Naive B cell (primary cell): ENCODE data around the gene COQ7. TPM values are rescaled to one million over a fixed set of nuclear protein-coding genes. Genes with fewer than 3 reads are reported as not detected.
A peak's percentile ranks its signal among the peaks of the same experiment; 100 is the strongest.

Experiments
- ATAC-seq, 2 donors: fragments of 150-1000 bp; cut with Tn5 transposase; 2 replicates each; pipeline ENCODE4 v1.10.0; 2021; ENCODE audit warnings: low read depth in 2 of 2, mild to moderate bottlenecking in 2 of 2, moderate library complexity in 2 of 2
- DNase-seq: peaks from one replicate; pipeline ENCODE4 v3.0.0; 2022
- H3K27ac Mint-ChIP-seq, 6 donors: one replicate each; pipeline ENCODE4 v1.8.0; 2020 to 2022; ENCODE audit warnings: mild to moderate bottlenecking in 6 of 6, mixed read lengths in 6 of 6, moderate library complexity in 5 of 6, inconsistent platforms in 2 of 6
- H3K27me3 Mint-ChIP-seq, 3 donors: one replicate each; pipeline ENCODE4 v1.8.0; 2021 to 2022; ENCODE audit warnings: mixed read lengths in 3 of 3, mild to moderate bottlenecking in 1 of 3
- H3K36me3 Mint-ChIP-seq, 2 donors: one replicate each; pipeline ENCODE4 v1.8.0; 2020 to 2022; ENCODE audit warnings: mixed read lengths in 2 of 2, inconsistent platforms in 1 of 2, mild to moderate bottlenecking in 1 of 2
- H3K4me1 Mint-ChIP-seq, 3 donors: one replicate each; pipeline ENCODE4 v1.8.0; 2020 to 2022; ENCODE audit warnings: mixed read lengths in 3 of 3, inconsistent platforms in 1 of 3, mild to moderate bottlenecking in 1 of 3, moderate library complexity in 1 of 3
- H3K4me3 Mint-ChIP-seq, 8 donors: one replicate each; pipeline ENCODE4 v1.8.0; 2020 to 2022; ENCODE audit warnings: mild to moderate bottlenecking in 8 of 8, mixed read lengths in 8 of 8, moderate library complexity in 8 of 8, inconsistent platforms in 2 of 8
- H3K9me3 Mint-ChIP-seq, 7 donors: one replicate each; pipeline ENCODE4 v1.8.0; 2020 to 2022; ENCODE audit warnings: mixed read lengths in 7 of 7, mild to moderate bottlenecking in 5 of 7, inconsistent platforms in 2 of 7, moderate library complexity in 1 of 7
- polyA plus RNA-seq, 6 donors: library from polyadenylated mRNA; unstranded; fragments of 300-500 nt; fragmentation: Illumina TruSeq; gene quantifications; one replicate each; pipeline ENCODE4 v1.2.3, GENCODE V29; 2021; ENCODE audit warnings: low read depth in 6 of 6

The COQ7 gene
- 10 to 100 TPM; 21.5 to 50.0 (median 30.6) TPM for polyA plus RNA-seq

DNA sequence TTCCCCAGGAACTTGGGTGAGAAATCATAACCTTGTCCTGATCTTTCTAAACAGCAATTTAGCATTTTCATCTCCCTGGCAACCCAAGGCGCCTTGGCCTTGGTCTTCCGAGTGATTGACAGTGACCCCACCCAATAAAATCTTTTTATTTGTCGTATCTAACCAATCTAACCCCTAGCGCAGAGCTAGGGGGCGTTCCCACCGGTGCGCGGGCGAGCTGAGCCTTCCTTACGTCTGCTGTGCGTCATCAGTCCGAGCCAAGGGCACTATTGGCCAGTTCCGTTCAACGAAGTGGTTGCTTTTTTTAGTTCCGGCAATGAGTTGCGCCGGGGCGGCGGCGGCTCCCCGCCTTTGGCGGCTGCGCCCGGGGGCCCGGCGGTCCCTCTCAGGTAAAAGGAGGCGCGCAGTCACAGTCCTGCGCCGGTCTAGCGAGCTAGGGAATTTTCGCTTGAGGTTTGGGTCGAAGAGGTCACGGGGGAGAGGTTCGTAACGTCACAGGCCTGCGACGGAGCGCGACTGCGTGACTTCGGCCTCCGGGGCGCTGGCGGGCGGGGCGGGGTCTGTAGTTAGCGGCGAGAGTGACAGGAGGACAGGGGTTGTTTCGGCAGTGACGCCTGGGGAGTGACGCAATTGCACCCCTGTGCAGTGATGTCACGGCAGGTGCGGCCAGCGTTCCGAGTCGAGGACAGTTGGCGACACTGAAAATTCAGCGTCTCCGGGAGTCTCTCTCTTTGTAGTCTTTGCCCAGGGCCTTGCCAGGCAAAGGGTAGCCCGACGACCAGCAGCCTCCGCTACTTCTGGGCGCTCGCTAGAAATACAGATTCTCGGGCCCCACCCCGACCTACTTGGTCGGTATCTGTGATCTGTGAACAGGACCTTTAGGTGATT lies at the start of gene COQ7:
TSS of gene COQ7 (plus strand) at position 266 of the 888 bp plus-strand sequence. CDS start at position 317, 51 bp downstream.
- peak; percentile 80 to 81 for ATAC-seq
- peak; percentile 99 for DNase-seq
- Mint-ChIP-seq H3K4me1 (peaks cover 10 to 17% (median 12%) of the 10 kb centered on the region in 3 donors), H3K36me3 (peaks cover 0 to 5% of the 10 kb centered on the region in 2 donors), H3K27ac (peak within 1 kb of the TSS; percentile 98 to 100 (median 100)), H3K4me3 (peak within 1 kb of the TSS; percentile 85 to 99 (median 95)), H3K9me3 (no peaks in the 10 kb centered on the region), H3K27me3 (peaks cover 0 to 9% (median 6%) of the 10 kb centered on the region in 3 donors)

GRCh38 chr16:19020689-19021088 lies 46.7 kb upstream of the COQ7 start:
- ATAC-seq (no peak), DNase-seq (no peak)
- peaks cover 0 to 13% (median 0%) of the 10 kb centered on the region in 3 donors for H3K27me3 Mint-ChIP-seq
- no peak overlapping the region for H3K27ac Mint-ChIP-seq
- H3K36me3 Mint-ChIP-seq = no peaks in the 10 kb centered on the region
- no peaks in the 10 kb centered on the region for H3K4me1 Mint-ChIP-seq
- H3K9me3 Mint-ChIP-seq = no peaks in the 10 kb centered on the region
- H3K4me3 Mint-ChIP-seq = no peak overlapping the region

GRCh38 chr16:19021747-19022146 lies 45.7 kb upstream of the COQ7 start:
- Mint-ChIP-seq H3K36me3 (no peaks in the 10 kb centered on the region), H3K27ac (no peak overlapping the region), H3K27me3 (peaks cover 0 to 13% (median 0%) of the 10 kb centered on the region in 3 donors), H3K9me3 (no peaks in the 10 kb centered on the region), H3K4me3 (no peak overlapping the region), H3K4me1 (no peaks in the 10 kb centered on the region)
- DNase-seq (no peak), ATAC-seq (no peak)

GRCh38 chr16:19027416-19027815 lies 40.0 kb upstream of the COQ7 start:
- Mint-ChIP-seq H3K9me3 (peaks cover 0 to 4% (median 0%) of the 10 kb centered on the region in 7 donors), H3K4me3 (no peak overlapping the region), H3K36me3 (no peaks in the 10 kb centered on the region), H3K27me3 (peaks cover 0 to 13% (median 8%) of the 10 kb centered on the region in 3 donors), H3K27ac (no peak overlapping the region), H3K4me1 (no peaks in the 10 kb centered on the region)
- ATAC-seq = no peak
- no peak for DNase-seq

GRCh38 chr16:19029980-19030379 lies 37.4 kb upstream of the COQ7 start:
- H3K4me3 Mint-ChIP-seq = no peak overlapping the region
- H3K27me3 Mint-ChIP-seq = peaks cover 0 to 13% (median 3%) of the 10 kb centered on the region in 3 donors
- no peak for ATAC-seq
- no peaks in the 10 kb centered on the region for H3K4me1 Mint-ChIP-seq
- H3K9me3 Mint-ChIP-seq = peaks cover 0 to 7% (median 6%) of the 10 kb centered on the region in 7 donors
- no peaks in the 10 kb centered on the region for H3K36me3 Mint-ChIP-seq
- no peak for DNase-seq
- no peak overlapping the region for H3K27ac Mint-ChIP-seq

GRCh38 chr16:19031738-19032137 lies 35.7 kb upstream of the COQ7 start:
- Mint-ChIP-seq H3K9me3 (peaks cover 3 to 22% (median 12%) of the 10 kb centered on the region in 7 donors), H3K4me3 (no peak overlapping the region), H3K4me1 (no peaks in the 10 kb centered on the region), H3K27ac (no peak overlapping the region), H3K27me3 (peaks cover 0 to 13% (median 3%) of the 10 kb centered on the region in 3 donors), H3K36me3 (peaks cover 0 to 6% of the 10 kb centered on the region in 2 donors)
- ATAC-seq (no peak), DNase-seq (no peak)

- peaks cover 3 to 38% (median 18%) of the 10 kb centered on the region in 7 donors for H3K9me3 Mint-ChIP-seq
- peaks cover 0 to 13% (median 3%) of the 10 kb centered on the region in 3 donors for H3K27me3 Mint-ChIP-seq
- ATAC-seq = no peak
- DNase-seq = no peak
- H3K27ac Mint-ChIP-seq = no peak overlapping the region
- H3K4me1 Mint-ChIP-seq = no peaks in the 10 kb centered on the region
- H3K4me3 Mint-ChIP-seq = no peak overlapping the region
- peaks cover 0 to 8% of the 10 kb centered on the region in 2 donors for H3K36me3 Mint-ChIP-seq
These were observed 33.7 kb upstream of the COQ7 start for GRCh38 chr16:19033761-19034160.

- no peak for ATAC-seq
- Mint-ChIP-seq H3K27ac (no peak overlapping the region), H3K4me3 (no peak overlapping the region), H3K27me3 (peaks cover 4 to 7% (median 5%) of the 10 kb centered on the region in 3 donors), H3K9me3 (peaks cover 3 to 28% (median 13%) of the 10 kb centered on the region in 7 donors), H3K36me3 (peaks cover 0 to 8% of the 10 kb centered on the region in 2 donors), H3K4me1 (no peaks in the 10 kb centered on the region)
- DNase-seq = no peak
These were observed 27.0 kb upstream of the COQ7 start for GRCh38 chr16:19040400-19040799.

DNA sequence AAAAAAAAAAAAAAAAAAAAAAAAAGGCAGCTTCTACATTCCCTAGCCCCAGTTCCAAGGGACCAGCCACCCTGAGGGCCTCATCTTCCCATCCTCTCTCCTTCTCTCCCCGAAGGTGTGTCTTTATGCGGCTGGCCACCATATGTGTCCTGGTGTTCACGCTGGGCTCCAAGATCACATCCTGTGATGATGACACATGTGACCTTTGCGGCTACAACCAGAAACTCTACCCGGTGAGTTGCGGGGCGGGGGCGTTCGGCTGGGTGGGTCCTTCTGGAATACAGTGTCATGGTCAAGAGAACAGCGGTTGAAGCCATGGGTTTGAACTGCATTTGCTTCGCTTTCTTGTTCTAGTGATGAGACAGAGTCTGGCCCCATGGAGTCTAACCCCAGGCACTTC lies 22.6 kb upstream of the COQ7 start:
- DNase-seq (no peak), ATAC-seq (no peak)
- peak overlapping the region in 1 of 6 donors; percentile 42 for H3K27ac Mint-ChIP-seq
- H3K9me3 Mint-ChIP-seq = peaks cover 0 to 3% (median 0%) of the 10 kb centered on the region in 7 donors
- no peak overlapping the region for H3K4me3 Mint-ChIP-seq
- no peaks in the 10 kb centered on the region for H3K36me3 Mint-ChIP-seq
- no peaks in the 10 kb centered on the region for H3K4me1 Mint-ChIP-seq
- peaks cover 5 to 9% (median 7%) of the 10 kb centered on the region in 3 donors for H3K27me3 Mint-ChIP-seq

DNA sequence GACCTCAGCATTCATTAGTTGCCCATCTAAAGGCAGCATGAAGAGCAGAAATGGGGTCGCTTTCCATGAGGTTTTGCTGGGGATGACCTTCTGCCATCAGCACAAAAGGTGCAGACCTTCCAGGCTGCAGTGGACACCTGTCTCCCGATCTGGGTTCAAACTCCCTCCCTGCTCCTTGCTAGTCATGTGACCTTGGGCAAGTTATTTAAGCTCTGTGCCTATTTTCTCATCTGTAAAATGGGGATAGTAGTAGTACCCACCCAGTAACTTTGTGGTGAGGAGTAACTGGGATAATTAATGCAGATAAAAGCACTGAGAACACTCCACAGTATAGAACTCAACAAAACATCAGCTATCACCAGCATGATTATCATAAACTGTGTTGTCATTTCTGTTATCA lies 21.4 kb upstream of the COQ7 start:
- ATAC-seq (no peak), DNase-seq (no peak)
- Mint-ChIP-seq H3K36me3 (no peaks in the 10 kb centered on the region), H3K4me1 (no peaks in the 10 kb centered on the region), H3K4me3 (no peak overlapping the region), H3K9me3 (peaks cover 0 to 2% (median 0%) of the 10 kb centered on the region in 7 donors), H3K27ac (no peak overlapping the region), H3K27me3 (peaks cover 4 to 7% (median 5%) of the 10 kb centered on the region in 3 donors)

DNA sequence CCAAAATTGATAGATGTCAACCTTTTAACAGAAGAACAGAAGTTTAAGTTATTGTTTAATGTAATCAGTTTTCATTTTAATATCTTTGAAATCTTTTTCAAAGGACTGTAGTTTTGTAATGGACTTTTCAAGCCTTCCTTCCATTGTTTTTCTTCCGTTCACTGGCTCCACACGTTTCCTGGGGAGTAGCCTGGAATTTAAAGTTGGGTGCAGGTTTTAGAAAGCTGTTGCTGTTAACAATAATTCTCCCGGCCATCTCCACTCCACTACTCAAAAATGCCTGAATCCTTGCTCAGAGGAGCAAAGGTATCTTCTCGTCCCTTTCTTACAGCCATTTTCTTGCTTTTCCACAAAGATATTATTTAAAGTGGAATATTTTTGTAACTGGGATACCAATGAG lies 4.7 kb upstream of the COQ7 start:
- no peak for DNase-seq
- H3K27me3 Mint-ChIP-seq = peaks cover 5 to 17% (median 14%) of the 10 kb centered on the region in 3 donors
- peaks cover 3 to 6% (median 5%) of the 10 kb centered on the region in 3 donors for H3K4me1 Mint-ChIP-seq
- no peak overlapping the region for H3K4me3 Mint-ChIP-seq
- no peak for ATAC-seq
- no peaks in the 10 kb centered on the region for H3K36me3 Mint-ChIP-seq
- H3K9me3 Mint-ChIP-seq = no peaks in the 10 kb centered on the region
- H3K27ac Mint-ChIP-seq = peak overlapping the region in 3 of 6 donors; percentile 28 to 44 (median 39)

- peaks cover 0 to 9% (median 7%) of the 10 kb centered on the region in 3 donors for H3K27me3 Mint-ChIP-seq
- no peak for DNase-seq
- ATAC-seq = no peak
- peak overlapping the region; percentile 85 to 99 (median 95) for H3K4me3 Mint-ChIP-seq
- H3K4me1 Mint-ChIP-seq = peaks cover 10 to 17% (median 12%) of the 10 kb centered on the region in 3 donors
- H3K27ac Mint-ChIP-seq = peak overlapping the region; percentile 98 to 100 (median 100)
- H3K9me3 Mint-ChIP-seq = no peaks in the 10 kb centered on the region
- H3K36me3 Mint-ChIP-seq = peaks cover 0 to 4% of the 10 kb centered on the region in 2 donors
These were observed 446 bp upstream of the COQ7 start for GRCh38 chr16:19066988-19067348.

GRCh38 chr16:19068237-19068815 lies 912 bp downstream of the COQ7 start:
- Mint-ChIP-seq H3K9me3 (no peaks in the 10 kb centered on the region), H3K4me3 (peak overlapping the region; percentile 85 to 99 (median 95)), H3K4me1 (peaks cover 10 to 17% (median 12%) of the 10 kb centered on the region in 3 donors), H3K27me3 (peaks cover 0 to 4% (median 0%) of the 10 kb centered on the region in 3 donors), H3K36me3 (peaks cover 0 to 5% of the 10 kb centered on the region in 2 donors), H3K27ac (peak overlapping the region; percentile 98 to 100 (median 100))
- DNase-seq = no peak
- no peak for ATAC-seq
